LNCaP clone FGC (cell line): Measurements from ENCODE around the gene LTB.

Experiments
- DNase-seq: peaks from one replicate; pipeline ENCODE4 v3.0.0-alpha.2; 2011; ENCODE audit warnings: low read depth
- H3K4me3 ChIP-seq: 2 replicates; pipeline ENCODE4 v1.5.1; 2011; ENCODE audit warnings: mild to moderate bottlenecking, low read depth, low read length, control low read depth
- TF ChIP-seq, protein P1 (sequence below): IDR thresholded peaks from 2 replicates; pipeline ENCODE4 v1.5.1; 2012; ENCODE audit warnings: mild to moderate bottlenecking; ENCODE audit not compliant: control insufficient read depth, insufficient read depth; ENCODE audit errors: extremely low read depth

The LTB gene

DNA sequence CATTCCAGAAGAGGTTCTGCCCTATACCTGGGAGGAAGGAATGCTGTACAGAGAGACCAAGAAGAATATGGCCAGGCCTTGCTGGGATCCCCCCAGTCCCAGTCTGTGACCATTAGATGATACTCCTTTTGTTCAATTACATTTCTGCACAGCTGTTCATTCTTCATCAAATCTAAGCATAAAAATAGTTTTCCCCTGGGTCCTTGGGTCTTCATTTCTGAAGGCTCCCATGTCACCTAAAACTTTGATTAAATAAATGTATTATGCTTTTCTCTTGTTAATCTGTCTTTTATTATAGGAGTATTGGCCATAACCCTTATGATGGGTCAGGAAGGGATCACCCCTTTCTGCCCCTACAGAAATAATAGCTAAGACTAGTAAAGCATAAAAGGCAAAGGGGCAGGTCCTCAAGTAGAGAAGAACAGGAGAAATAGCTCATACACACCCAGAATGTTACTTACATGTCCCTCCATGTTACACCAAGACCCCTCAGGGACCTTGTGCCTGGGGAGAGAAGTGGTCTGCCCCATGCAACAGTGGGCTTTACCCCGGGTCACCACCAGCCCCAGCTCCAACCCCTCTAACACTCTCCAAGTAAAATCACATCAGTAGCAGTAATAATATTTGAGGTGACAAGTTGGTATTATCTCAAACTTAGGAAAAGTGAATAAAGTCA lies 12.2 kb downstream of the LTB start:
- H3K4me3 ChIP-seq = no peak overlapping the region
- DNase-seq = no peak
- TF ChIP-seq, protein P1, sequence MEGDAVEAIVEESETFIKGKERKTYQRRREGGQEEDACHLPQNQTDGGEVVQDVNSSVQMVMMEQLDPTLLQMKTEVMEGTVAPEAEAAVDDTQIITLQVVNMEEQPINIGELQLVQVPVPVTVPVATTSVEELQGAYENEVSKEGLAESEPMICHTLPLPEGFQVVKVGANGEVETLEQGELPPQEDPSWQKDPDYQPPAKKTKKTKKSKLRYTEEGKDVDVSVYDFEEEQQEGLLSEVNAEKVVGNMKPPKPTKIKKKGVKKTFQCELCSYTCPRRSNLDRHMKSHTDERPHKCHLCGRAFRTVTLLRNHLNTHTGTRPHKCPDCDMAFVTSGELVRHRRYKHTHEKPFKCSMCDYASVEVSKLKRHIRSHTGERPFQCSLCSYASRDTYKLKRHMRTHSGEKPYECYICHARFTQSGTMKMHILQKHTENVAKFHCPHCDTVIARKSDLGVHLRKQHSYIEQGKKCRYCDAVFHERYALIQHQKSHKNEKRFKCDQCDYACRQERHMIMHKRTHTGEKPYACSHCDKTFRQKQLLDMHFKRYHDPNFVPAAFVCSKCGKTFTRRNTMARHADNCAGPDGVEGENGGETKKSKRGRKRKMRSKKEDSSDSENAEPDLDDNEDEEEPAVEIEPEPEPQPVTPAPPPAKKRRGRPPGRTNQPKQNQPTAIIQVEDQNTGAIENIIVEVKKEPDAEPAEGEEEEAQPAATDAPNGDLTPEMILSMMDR = no peak

DNA sequence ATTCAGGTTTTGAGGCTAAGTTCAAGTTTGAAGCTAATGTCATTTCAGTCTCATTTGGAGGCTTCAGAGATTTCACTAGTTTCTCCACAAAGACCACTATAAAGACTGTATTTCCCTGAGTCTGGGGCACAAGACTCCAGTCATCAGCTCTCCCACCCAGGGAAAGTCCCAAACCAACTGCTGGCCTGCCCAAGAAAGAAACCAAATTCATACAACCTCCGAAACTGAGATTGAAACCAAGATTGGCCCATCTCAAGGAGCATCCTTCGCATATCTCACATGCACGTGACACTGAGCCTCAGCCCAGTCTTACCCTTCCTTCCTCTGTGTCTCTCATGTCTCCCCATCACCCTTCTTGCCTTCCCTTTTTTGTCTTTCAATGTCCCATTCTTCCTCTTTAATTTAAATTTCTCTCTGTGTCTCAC lies 13.7 kb downstream of the LTB start:
- no peak for DNase-seq
- TF ChIP-seq, protein P1 = no peak
- H3K4me3 ChIP-seq = no peak overlapping the region

DNA sequence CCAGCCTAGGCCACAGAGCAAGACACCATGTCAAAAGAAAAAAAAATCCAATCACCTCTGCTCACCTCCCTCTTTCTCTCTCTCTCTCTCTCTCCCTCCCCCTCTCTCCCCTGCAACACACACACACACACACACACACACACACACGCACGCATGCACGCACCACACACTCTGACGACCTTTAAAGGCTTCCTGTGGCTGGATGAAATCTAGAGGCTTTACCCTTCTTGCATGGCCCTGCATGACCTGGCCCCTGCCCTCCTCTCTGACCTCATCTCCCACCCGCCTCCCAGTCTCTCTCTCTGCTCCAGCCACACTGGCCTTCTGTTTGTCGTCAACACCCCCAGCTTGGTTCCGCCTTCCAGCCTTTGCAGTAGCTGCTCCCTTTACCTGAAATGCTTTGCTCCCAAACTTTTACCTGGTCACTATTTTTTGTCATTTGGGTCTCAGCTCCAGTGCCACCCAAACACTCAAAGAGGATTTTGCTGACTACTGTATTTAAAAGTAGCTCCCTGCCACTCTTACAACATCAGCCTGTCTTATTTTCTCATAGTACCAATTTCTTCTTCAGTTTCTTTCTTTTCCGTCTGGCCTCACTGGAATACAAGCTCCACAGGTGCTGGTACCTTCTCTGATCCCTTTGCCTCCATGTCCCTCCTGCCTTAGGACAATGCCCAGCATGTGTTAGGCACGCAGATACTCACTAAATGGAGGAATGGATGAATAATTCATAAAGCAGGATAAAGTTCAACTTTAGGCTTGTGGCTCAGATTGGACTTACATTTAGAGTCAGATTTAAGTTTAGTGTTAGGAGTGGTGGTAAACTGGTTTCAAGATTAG lies 14.5 kb downstream of the LTB start:
- DNase-seq = no peak
- no peak overlapping the region for H3K4me3 ChIP-seq
- TF ChIP-seq, protein P1 = no peak

DNA sequence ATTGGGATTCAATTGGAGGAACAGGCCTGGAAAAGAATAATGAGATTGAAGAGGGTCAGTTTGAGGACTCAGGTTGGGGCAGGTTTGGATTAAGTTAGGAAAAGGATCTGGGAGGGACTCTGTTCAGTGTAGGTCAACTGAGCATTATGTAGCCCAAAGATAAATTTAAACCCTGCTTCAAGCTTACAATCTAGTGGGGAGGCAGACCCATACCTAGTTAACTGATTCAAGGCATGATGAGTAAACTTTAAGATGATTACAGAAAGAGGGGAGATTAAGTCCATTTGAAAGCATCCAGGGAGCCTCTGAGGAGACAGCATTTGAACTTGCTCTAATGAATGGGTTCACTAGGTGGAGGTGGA lies 21.5 kb downstream of the LTB start:
- DNase-seq = no peak
- no peak overlapping the region for H3K4me3 ChIP-seq
- TF ChIP-seq, protein P1 = no peak

DNA sequence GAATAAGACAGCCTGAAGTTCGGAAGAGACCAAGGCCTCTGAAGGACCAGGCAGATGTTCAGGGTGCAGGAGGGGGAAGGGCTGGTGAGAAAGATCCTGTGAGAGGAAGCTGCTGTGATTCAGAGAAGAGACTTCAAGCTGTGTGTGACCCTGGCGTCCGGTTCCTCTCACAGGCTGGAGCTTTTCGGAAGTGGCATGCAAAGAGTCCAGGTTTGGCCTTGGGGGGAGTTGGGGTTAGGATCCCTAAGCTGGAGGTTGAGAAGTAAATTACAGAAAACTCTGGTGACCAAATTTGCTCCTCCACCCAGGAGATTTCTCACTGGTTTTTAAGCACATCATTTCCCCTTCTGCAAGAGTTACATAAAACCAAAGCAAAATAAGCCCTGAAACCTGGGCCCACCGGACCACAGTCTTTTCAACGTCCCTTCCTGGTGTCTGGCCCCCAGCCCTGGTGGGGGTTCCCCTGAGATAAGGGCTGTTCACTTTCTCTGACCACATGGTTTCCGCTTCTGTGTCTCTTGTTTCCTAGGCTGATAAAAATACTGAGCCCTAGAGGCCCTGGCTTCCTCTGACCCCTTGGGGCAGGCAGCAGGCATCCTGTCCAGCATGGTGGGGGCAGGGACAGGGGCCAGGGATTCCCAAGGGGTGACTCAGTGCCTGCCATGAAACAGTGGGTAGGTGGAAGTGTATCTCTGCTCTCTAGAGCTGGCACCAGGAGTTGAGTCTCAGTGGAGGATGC lies 22.1 kb downstream of the LTB start:
- TF ChIP-seq, protein P1 = no peak
- DNase-seq = no peak
- no peak overlapping the region for H3K4me3 ChIP-seq

DNA sequence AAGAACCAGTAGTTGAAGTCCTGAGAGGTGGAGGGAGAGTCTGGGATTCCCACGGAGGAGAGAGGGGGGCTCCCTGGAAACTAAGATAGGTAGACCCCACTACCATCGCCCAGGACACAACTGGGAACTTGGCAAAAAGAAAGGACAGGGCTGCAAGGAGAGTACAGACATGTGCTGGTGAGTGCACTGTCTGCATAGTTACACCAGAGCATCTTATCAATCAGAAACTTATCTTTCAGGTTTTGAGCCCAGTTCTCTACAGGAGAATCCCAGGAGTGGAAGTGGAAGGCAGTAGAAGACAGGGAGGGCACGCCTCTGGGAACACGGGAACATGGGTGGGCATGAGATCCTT lies 22.6 kb downstream of the LTB start:
- no peak overlapping the region for H3K4me3 ChIP-seq
- TF ChIP-seq, protein P1 = no peak
- DNase-seq = no peak
